Measurements from ENCODE around the gene FADS3. TPM values are rescaled to one million over a fixed set of nuclear protein-coding genes. Genes with fewer than 3 reads are reported as not detected.

FADS3 gene
- total RNA-seq, 1 experiment from 2014 or later, result 65.8 TPM

DNA sequence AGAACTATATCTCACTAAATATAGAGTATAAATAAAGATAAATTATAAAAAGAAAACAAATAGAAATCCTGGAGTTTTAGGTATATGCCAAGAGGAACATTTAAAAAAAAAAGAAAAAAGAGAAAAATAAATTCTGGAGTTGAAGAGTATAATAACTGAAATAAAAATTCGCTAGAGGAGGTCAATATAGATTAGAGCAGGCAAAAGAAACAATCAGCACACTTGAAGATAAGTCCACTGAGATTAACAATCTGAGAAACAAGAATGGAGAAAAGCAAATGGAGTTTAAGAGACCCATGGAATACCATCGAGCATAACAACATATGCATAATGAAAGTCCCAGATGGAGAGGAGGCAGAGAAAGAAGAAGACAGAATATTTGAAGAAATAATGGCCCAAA, 44.5 kb upstream of the FADS3 start:
- no peaks in the 10 kb centered on the region for H3K4me1 ChIP-seq (ENCODE audit: control insufficient read depth in 1 of 2, insufficient read depth in 2 of 2, low read length in 2 of 2)
- H4K20me1 ChIP-seq (ENCODE audit: insufficient read depth), result no peaks in the 10 kb centered on the region
- H3K27me3 ChIP-seq (ENCODE audit: insufficient read depth, low read length), result no peaks in the 10 kb centered on the region
- peaks cover 0 to 11% of the 10 kb centered on the region in 2 experiments; a peak in 1 of 4 replicates for H3K9me3 ChIP-seq (ENCODE audit: control insufficient read depth in 1 of 2, insufficient read depth in 1 of 2, low read depth in 1 of 2, low read length in 2 of 2)
- ChIA-PET CTCF (interaction anchor here (1.5 kb wide), 1 partner anchor 12 kb away, joined by 4 read pairs; no protein-coding TSS in a partner anchor), RAD21 (ENCODE audit: low non-redundant PET in 1 of 2, low total read pairs in 2 of 2, uncharacterized antibody in 2 of 2, unreplicated experiment in 2 of 2) (no interaction called here), POLR2A (no interaction called here)
- intact Hi-C loops (cut with micrococcal nuclease), result no loop called here
- no peak overlapping the region for H3K4me3 ChIP-seq (replicated peaks in 1 of 2; ENCODE audit: low read depth in 1 of 2, low read length in 2 of 2)
- H3K27ac ChIP-seq (ENCODE audit: low read depth, low read length), result no peak overlapping the region
- no peak for ATAC-seq
- no peak overlapping the region for H3K9ac ChIP-seq (ENCODE audit: low read length)
- no peak overlapping the region for H3K4me2 ChIP-seq (ENCODE audit: low read length)
- no peak for DNase-seq (ENCODE audit: low read depth, low spot score)
- H2AFZ ChIP-seq (ENCODE audit: low read depth, low read length, poor library complexity, severe bottlenecking), result no peak overlapping the region
- H3K9me2 ChIP-seq (ENCODE audit: insufficient read depth), result no peaks in the 10 kb centered on the region
- BruUV-seq (replicated peaks), result no TSS peak
- H3K79me2 ChIP-seq (ENCODE audit: insufficient read depth, low read length), result no peaks in the 10 kb centered on the region
- no peaks in the 10 kb centered on the region for H3K36me3 ChIP-seq (ENCODE audit: control insufficient read depth in 1 of 2, insufficient read depth in 2 of 2, low read length in 2 of 2)
- TF ChIP-seq, protein P1, sequence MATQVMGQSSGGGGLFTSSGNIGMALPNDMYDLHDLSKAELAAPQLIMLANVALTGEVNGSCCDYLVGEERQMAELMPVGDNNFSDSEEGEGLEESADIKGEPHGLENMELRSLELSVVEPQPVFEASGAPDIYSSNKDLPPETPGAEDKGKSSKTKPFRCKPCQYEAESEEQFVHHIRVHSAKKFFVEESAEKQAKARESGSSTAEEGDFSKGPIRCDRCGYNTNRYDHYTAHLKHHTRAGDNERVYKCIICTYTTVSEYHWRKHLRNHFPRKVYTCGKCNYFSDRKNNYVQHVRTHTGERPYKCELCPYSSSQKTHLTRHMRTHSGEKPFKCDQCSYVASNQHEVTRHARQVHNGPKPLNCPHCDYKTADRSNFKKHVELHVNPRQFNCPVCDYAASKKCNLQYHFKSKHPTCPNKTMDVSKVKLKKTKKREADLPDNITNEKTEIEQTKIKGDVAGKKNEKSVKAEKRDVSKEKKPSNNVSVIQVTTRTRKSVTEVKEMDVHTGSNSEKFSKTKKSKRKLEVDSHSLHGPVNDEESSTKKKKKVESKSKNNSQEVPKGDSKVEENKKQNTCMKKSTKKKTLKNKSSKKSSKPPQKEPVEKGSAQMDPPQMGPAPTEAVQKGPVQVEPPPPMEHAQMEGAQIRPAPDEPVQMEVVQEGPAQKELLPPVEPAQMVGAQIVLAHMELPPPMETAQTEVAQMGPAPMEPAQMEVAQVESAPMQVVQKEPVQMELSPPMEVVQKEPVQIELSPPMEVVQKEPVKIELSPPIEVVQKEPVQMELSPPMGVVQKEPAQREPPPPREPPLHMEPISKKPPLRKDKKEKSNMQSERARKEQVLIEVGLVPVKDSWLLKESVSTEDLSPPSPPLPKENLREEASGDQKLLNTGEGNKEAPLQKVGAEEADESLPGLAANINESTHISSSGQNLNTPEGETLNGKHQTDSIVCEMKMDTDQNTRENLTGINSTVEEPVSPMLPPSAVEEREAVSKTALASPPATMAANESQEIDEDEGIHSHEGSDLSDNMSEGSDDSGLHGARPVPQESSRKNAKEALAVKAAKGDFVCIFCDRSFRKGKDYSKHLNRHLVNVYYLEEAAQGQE (IDR thresholded peaks at IDR 0.05; ENCODE audit: low read depth), result no peak
- TF ChIP-seq TCF7L2 (IDR thresholded peaks at IDR 0.05; ENCODE audit: borderline replicate concordance, extremely low read depth, insufficient read depth, insufficient read length), result no peak

DNA sequence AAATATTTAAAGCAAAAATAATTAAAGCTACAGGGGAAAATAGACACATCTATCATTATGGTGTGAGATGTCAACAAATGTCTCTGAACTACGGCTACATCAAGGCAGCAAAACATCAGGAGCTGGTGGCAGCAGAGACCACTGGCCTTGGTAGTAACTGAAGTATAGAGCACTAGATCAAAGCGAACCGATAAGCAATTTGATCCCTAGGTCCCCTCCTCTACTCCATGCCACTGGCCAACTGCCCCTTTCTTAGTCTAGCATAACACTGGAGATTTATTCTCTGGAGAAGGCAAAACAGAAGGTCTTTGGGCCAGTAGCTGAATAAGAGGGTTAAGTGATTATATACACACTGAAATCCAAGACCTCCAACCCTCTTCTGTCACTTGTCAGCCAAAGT, 39.6 kb upstream of the FADS3 start:
- no peaks in the 10 kb centered on the region for H3K4me1 ChIP-seq (ENCODE audit: control insufficient read depth in 1 of 2, insufficient read depth in 2 of 2, low read length in 2 of 2)
- ChIA-PET RAD21 (ENCODE audit: low non-redundant PET in 1 of 2, low total read pairs in 2 of 2, uncharacterized antibody in 2 of 2, unreplicated experiment in 2 of 2) (no interaction called here), POLR2A (no interaction called here), CTCF (interaction anchor here (3.7 kb wide), 1 partner anchor 17 kb away, joined by 19 read pairs; no protein-coding TSS in a partner anchor)
- no peak overlapping the region for H3K27ac ChIP-seq (ENCODE audit: low read depth, low read length)
- no peaks in the 10 kb centered on the region for H3K27me3 ChIP-seq (ENCODE audit: insufficient read depth, low read length)
- DNase-seq (ENCODE audit: low read depth, low spot score) (no peak), ATAC-seq (no peak)
- no peaks in the 10 kb centered on the region for H3K79me2 ChIP-seq (ENCODE audit: insufficient read depth, low read length)
- H4K20me1 ChIP-seq (ENCODE audit: insufficient read depth), result no peaks in the 10 kb centered on the region
- H3K9me2 ChIP-seq (ENCODE audit: insufficient read depth), result no peaks in the 10 kb centered on the region
- H3K9me3 ChIP-seq (ENCODE audit: control insufficient read depth in 1 of 2, insufficient read depth in 1 of 2, low read depth in 1 of 2, low read length in 2 of 2), result no peaks in the 10 kb centered on the region
- BruUV-seq (replicated peaks), result no TSS peak
- H3K4me3 ChIP-seq (replicated peaks in 1 of 2; ENCODE audit: low read depth in 1 of 2, low read length in 2 of 2), result no peak overlapping the region
- no peak overlapping the region for H3K9ac ChIP-seq (ENCODE audit: low read length)
- no peak overlapping the region for H3K4me2 ChIP-seq (ENCODE audit: low read length)
- no peak overlapping the region for H2AFZ ChIP-seq (ENCODE audit: low read depth, low read length, poor library complexity, severe bottlenecking)
- H3K36me3 ChIP-seq (ENCODE audit: control insufficient read depth in 1 of 2, insufficient read depth in 2 of 2, low read length in 2 of 2), result no peaks in the 10 kb centered on the region
- intact Hi-C loops (cut with micrococcal nuclease), result no loop called here
- TF ChIP-seq, protein P2, sequence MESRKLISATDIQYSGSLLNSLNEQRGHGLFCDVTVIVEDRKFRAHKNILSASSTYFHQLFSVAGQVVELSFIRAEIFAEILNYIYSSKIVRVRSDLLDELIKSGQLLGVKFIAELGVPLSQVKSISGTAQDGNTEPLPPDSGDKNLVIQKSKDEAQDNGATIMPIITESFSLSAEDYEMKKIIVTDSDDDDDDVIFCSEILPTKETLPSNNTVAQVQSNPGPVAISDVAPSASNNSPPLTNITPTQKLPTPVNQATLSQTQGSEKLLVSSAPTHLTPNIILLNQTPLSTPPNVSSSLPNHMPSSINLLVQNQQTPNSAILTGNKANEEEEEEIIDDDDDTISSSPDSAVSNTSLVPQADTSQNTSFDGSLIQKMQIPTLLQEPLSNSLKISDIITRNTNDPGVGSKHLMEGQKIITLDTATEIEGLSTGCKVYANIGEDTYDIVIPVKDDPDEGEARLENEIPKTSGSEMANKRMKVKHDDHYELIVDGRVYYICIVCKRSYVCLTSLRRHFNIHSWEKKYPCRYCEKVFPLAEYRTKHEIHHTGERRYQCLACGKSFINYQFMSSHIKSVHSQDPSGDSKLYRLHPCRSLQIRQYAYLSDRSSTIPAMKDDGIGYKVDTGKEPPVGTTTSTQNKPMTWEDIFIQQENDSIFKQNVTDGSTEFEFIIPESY (IDR thresholded peaks at IDR 0.05; ENCODE audit: extremely low read depth, insufficient replicate concordance, low read length), result no peak
- TF ChIP-seq TCF7L2 (IDR thresholded peaks at IDR 0.05; ENCODE audit: borderline replicate concordance, extremely low read depth, insufficient read depth, insufficient read length) (no peak), POLR2A (IDR thresholded peaks at IDR 0.05; ENCODE audit: borderline replicate concordance, extremely low read depth, insufficient read depth, insufficient read length) (no peak), CEBPB (IDR thresholded peaks at IDR 0.05; ENCODE audit: low read depth) (no peak), EZH2 (IDR thresholded peaks at IDR 0.05) (no peak), YY1 (IDR thresholded peaks at IDR 0.05; ENCODE audit: extremely low read depth, insufficient replicate concordance, low read depth, low read length) (no peak), EGR1 (IDR thresholded peaks at IDR 0.05; ENCODE audit: low read depth) (no peak)
- TF ChIP-seq, protein P3, sequence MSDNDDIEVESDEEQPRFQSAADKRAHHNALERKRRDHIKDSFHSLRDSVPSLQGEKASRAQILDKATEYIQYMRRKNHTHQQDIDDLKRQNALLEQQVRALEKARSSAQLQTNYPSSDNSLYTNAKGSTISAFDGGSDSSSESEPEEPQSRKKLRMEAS (IDR thresholded peaks at IDR 0.05), result no peak
- TF ChIP-seq, protein P1 (IDR thresholded peaks at IDR 0.05; ENCODE audit: low read depth), result no peak

Measured in HCT116 (cell line).